GM19035 (cell line): ENCODE data around the gene CELSR3.
A peak's percentile ranks its signal among the peaks of the same experiment; 100 is the strongest.

Experiments
- ATAC-seq: cut with Tn5 transposase; IDR thresholded peaks from one replicate; pipeline ENCODE4 v1.9.1; 2021; ENCODE audit not compliant: unreplicated experiment

The CELSR3 gene

DNA sequence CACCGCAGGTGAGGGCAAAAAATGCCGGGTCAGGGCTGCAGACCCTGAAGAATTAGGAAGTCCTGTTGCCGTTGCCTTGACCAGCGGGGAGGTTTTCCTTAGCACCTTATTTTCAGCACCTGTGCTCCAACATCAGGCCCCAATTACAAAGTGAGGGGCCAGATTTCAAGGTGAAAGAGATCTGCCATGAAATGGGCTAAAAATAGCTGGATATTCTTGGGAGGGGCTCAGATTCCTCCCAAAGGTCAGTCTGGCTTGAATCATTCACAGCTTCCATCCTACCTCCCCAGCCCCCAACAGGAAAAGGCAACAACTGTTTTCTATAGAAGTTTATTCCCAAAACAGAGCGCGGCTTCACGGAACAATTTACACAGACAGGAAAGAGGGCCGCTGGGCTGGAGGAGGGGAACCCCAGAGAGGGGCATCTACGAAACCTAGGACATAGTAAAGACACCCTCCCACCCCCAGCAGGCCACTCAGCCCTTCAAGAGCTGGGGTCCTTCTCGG lies 26.5 kb downstream of the CELSR3 start:
- no peak for ATAC-seq

DNA sequence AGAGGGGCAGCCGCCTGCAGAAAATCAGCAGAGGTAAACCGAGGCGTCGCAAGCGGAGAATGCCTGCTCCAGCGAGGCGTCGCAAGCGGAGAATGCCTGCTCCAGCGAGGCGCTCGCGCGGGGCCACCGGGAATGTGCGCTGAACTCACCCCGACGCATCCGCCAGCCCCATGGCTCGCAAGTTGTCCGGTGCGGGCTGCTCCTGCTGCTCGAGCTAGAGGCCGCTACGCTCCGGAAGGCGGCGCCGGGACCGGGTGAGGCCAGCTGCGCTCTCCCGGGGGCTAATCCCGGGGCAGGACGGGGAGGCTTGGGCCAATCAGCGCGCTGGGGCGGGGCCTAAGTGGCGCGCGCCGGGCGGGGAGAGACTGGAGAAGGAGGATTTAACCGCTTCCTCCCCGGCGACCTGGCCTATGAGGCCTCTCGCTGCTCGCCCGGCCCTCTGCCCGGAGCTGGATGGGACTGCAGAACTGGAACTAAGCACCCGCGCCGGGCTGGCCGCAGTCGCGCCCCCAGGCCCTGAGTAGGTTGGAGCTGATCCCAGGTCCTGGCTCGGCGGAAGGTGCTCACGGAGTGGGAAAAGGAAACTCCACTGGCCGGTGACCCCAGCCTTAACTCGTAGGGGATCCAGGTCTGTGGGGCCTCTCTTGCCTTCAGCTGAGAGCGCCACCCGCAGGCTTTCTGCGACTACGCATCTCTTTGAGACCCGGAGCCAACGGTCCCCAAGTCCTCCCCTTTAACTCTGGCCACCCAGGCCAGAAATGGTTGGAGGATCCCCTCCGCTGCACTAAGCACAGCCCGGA lies 27.3 kb downstream of the CELSR3 start, which contains the start of gene SLC26A6:
Gene SLC26A6, minus strand, starts transcription at position 240 of the 800 bp plus-strand sequence. Its CDS starts 68 bp downstream, at position 172.
- peak; percentile 86 for ATAC-seq

DNA sequence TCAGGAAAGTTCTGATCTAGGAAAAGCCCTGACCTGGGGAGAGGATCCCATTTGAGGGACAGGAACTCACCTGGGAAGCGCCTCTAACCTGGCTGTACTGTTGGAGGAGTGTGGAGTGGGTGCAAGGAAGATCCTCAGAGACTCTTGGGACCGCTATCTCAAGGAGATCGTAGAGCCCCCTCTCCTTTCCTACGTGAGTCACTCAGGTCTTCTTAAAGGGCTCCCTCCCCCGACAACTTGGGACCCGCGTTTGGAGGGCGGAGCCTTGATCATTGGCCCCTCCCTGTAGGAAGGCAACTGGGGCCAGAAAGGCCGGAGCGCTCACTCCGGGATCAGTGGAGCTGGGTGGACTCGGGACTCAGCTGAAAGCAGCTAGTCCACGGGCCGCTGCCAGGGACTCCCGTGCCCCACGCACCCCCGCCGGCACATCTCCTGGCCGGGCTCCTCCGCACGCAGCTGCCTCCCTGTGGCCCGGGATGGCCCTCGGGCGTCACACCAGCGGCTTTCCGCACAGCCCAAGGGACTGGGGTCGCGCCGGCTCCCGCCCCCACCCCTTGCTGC lies 27.9 kb downstream of the CELSR3 start:
- ATAC-seq, result peak; percentile 31

GRCh38 chr3:48633743-48634142 lies 28.9 kb downstream of the CELSR3 start:
- no peak for ATAC-seq

DNA sequence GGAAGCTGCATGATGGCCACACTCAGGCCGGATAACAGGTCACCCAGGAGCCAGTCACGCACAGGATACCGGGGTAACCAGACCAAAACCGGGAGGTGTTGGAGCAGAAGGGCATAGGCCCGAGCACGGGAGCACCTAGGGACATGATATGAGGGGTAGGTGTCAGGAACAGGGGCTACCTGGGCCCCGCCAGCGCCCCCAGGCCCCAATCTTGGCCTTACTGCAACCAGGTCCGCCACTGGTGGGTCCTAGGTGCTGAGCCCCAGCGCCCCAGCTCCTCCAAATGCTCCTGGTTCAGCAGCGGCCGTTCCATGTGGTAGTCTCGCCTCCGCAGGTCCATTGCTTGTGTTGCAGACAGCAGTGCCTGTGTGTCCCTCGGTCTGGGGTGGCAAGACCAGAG lies 29.4 kb downstream of the CELSR3 start:
- no peak for ATAC-seq

DNA sequence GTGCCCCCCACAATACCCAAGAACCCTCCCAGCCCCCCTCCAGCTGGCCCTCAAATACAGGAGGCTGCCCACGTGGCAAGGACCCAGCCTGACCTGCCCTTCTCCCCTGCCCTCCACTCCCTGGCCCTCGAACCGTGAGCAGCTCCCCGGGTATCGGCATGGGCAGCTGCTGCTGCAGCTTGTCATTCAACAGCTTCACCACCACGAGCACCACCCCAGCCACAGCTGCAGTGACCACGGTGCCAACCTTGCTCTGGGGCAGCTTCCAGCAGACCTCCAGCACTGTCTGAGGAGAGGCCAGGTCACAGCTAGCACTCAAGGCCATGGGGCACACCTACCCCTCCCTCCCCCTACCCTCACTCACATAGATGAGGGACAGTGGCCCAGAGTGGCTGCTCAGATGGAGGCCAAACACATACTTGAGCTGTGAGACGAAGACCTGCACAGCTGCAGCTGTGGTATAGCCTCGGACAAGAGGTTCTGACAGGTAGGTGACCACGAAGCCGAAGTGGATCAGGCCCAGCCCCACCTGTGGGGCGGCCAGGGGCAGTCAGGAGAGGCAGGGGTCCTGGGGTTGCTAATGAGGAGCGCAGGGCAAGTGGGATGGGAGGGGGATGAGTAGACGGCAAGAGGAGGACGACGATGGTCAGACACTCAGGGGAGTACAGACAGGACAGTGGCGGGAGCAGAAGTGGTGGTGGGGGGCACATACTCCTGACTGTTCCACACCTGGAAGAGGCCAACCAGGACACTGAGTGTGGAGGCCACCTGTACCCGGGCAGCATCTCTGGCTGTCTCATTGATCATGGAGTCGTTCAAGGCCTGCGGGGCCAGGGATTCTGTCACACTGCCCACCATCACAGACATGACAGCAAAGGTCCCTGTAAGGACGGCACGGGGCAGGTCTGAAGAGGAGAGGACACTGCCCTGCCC lies 30.9 kb downstream of the CELSR3 start:
- no peak for ATAC-seq

DNA sequence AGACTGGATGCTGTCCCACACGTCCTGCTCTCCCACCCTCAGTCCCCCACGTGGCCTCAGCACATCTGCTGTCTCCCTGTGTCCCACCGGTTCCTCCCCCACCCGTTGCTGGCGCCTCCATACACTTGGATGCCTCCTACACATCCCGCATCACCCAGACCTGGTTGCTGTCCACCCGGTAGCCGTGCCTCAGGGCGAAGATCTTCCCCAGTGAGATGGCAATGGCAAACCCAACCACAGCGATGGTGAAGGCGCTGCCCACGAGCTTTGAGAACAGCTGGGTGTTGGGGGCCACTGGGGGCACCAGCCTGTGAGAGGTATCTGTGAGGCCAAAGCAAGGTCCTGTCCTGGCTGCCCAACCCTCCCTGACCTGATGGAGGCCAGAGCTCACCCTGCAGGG lies 31.9 kb downstream of the CELSR3 start:
- ATAC-seq, result no peak

DNA sequence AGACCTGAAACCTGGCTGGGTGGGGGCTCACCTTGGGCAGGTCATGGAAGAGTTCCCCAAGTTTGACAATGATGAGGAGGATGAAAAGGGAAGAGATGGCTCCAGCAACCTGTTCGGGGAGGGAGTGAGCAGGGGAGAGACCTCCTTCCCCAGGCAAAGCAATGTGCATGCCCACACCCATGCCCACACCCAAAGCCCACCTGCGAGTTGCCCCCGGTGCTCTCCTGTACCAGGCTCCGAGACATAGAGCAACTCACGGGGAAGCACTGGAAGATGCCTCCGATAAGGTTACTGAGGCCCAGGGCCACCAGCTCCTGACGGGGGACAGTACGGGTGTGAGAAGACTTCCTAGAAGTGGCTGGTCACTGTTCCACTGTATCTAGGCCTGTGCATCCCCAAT lies 32.3 kb downstream of the CELSR3 start:
- ATAC-seq, result no peak

GRCh38 chr3:48629894-48630293 lies 32.8 kb downstream of the CELSR3 start:
- no peak for ATAC-seq

DNA sequence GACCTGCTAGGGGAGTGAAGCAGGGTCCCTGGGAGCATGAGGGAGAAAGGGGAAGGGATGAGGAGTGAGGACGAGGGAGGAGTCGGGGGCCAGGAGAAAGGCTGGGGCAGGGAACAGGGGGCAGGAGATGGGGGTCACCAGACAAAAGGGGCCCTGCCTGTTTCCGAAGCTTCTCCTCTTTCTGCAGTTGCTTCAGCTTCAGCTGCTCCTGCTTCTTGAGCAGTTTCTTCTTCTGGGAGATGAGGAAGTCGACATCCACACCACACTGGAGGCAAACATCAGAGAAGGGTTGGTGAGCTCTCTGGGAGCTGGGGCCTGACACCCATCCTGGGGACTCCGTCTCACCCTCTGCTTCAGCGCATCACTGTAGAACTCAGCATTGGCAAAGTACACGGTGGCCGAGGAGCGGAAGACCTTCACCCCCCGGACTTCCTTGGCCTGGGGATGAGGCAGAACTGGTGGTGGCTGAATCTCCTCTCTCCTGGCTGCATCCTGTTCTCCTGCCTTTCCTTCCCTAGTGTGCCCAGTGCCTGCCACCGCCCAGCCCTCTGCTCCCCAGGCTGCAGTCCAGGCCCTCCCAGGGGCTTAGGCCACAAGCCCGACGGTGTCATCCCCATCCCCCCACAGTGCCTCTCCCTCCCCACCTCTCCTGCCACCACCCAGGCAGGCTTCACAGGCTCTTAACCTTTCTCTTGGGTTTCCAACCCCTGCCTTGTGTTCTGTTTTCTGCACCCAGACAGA lies 34.2 kb downstream of the CELSR3 start:
- no peak for ATAC-seq

DNA sequence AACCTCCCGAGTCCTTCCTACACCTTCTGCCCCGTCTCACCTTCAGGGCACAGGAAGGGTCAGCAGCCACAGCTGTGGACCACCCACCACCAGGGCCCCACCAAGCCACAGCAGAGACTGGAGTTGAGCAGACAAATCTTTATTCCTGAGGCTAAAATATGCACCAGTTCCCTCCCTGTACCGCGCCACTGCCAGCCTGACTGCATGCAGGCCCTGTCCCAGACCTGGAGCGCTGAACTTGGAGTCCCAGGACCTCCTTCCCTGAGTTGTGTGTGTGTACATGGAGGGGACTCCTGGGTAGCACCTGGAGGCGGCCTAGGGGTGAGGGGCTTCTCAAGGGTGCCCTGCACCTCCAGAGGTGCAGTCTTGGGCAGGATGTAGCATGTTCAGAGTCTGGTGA lies 37.1 kb downstream of the CELSR3 start:
- ATAC-seq, result no peak

DNA sequence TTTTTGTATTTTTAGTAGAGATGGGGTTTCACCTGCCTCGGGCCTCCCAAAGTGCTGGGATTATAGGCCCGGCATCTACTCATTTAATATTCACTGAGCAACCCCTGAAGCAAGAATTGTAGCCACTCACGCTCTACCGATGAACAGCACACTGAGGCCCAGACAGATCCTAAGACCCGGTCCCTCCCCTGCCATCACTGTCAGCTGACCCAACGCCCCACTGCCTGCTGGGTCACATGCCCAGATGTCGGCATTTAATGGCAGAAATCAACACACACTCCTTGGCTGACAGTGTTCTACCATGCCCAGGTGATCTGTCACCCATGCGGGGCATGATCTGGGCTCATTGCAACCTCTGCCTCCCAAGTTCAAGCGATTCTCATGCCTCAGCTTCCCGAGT lies 37.9 kb downstream of the CELSR3 start:
- ATAC-seq, result no peak

DNA sequence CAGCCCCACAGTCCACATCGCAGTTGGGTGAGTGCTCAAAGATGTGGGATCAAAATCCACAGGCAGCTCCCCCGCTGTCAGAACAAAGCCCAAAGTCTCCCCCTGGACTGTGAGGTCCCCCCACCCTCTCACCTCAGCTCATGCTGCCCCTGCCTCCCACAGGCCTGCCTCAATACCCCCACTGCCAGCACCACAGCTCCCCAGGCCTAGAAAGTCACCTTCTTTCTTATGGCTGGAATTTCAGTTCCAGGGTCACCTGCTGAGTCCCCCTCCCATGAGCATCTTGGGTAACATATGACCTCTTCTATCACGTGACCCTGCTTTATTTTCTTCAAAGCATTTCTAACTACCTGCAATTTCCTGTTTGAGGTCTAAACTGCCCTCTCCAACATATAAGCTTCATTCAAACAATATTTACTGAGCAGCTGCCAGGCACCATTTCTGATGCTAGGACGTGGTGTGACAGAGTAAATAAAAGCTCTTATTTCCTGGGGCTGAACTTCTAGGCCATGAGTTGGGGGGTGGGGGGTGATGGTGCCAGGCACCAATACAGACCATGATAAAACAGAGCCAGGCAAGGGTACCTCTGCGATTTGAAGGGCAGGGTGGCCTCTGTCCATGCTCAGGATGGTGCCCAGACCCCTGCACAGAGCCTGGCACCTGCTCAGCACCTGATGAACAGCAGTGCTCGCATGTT lies 38.7 kb downstream of the CELSR3 start:
- ATAC-seq, result no peak

DNA sequence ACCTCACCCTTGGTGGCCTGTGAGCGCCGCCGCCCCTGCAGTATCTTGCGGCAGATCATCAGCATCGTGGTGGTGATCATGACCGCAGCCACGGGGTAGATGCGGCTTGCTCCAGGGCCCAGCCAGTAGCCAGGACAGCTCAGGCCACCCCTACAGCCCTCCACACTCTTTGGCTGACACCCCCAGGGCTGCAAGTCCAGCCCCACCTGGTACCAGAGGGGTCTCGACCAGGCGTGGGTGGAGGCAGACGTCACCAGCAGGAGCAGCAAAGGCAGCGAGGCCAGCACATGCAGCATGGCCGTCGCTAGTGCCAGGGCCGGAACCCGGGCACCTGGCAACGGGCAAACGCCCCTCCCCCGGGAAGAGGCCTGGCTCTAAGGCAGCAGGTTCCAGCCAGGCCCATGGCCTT lies 41.2 kb downstream of the CELSR3 start, which contains the start of gene TMEM89:
Gene TMEM89, minus strand, starts transcription at position 309 of the 409 bp plus-strand sequence. Its CDS starts 13 bp downstream, at position 296.
- no peak for ATAC-seq

GRCh38 chr3:48619541-48620524 lies 42.9 kb downstream of the CELSR3 start:
- ATAC-seq, result no peak

DNA sequence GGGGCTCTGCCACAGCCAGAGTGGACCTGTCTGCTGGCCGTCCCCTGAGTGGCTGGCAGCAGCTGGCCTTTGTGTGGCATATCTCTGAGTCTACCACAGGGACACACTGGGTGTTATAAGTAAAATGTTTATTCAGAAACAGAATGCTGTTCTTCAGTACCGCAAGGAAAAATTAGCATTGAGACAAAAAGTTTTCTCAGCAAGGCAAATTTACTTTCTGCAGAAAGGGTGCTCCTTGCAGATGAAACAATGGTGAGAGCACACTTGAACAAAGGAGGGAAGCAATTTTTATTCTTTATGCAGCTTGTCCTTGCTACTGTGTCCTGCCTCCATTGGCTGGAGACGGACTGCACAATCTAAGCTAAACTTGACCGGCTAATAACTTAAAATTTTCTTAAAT lies 45.1 kb downstream of the CELSR3 start:
- no peak for ATAC-seq

DNA sequence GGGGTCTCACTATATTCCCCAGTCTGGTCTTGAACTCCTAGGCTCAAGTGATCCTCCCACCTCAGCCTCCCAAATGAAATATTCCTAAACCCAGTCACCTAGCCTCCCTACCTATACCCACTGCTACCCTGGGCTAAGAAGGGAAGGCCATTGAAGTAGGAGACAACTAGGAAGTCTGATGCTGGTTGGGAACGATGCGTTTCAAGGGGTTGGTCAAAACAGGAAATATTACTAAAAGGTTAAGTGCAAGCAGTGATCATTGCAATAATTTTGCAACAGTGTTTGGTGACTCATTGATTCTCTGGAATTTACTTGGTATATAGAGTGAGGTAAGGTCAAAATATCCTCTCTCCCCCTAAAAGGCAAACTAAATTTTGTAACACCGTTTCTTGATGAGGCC lies 48.6 kb downstream of the CELSR3 start:
- no peak for ATAC-seq

DNA sequence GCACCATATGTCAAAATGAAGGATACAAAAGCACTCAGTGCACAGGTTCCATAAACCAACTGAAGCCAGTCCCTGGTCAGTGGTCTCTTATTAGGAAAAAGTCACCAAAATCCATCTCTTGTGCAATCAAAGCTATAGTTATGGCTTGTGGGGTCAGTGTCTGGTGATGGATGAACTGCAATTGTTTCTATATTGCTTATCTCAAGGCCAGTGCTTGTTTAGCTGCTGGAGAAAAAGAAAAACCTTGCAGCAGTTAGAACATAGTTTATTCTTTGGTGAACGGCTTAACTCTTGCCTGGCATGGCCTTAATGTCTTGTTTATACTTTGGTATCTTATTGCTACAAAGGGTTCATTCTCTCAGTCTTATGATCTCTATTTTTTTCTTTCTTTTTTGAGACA lies 50.4 kb downstream of the CELSR3 start:
- no peak for ATAC-seq
